ENCODE measurements around the gene PYDC2.

PYDC2 gene

DNA sequence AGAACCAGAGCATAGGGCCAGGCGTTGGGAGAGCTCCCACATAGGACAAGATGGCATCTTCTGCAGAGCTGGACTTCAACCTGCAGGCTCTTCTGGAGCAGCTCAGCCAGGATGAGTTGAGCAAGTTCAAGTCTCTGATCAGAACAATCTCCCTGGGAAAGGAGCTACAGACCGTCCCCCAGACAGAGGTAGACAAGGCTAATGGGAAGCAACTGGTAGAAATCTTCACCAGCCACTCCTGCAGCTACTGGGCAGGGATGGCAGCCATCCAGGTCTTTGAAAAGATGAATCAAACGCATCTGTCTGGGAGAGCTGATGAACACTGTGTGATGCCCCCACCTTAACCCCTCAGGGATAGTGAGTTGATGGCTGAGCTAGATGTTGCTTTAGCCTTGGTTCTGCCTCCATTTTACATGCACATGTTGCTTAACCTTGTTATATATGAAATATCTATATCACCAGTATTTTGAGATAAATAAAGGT is at the start of gene PYDC2:
PYDC2 (plus strand) TSS at position 51 of the 483 bp plus-strand sequence; CDS start at position 51, 0 bp downstream.
- in situ Hi-C loops (cut with MboI; ENCODE audit: low sequenced_read_pairs): no loop called here

DNA sequence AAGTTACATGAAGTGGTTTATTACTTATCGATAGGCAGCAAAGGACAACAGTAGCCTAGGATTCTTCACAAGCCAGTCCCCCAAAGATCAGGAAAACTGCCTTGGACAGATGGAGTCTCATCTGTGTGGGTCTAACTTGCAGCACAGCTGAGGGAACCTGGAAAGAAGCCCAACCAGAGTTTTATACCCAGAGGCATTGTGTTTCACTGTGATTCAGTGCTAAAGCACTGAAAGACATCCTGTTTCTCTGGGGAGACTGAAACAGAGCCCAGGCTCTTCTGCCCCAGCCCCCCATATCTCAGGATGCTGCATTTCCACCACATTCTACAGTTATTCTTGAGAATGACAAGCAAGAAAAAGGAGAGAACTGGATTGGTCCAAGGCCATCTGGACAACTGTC is 48.2 kb upstream of the PYDC2 start:
- in situ Hi-C loops (cut with MboI; ENCODE audit: low sequenced_read_pairs): no loop called here

GRCh38 chr3:191414286-191414685 is 46.7 kb upstream of the PYDC2 start:
- in situ Hi-C loops (cut with MboI; ENCODE audit: low sequenced_read_pairs): no loop called here

- in situ Hi-C loops (cut with MboI; ENCODE audit: low sequenced_read_pairs): no loop called here
These were observed 46.2 kb upstream of the PYDC2 start for GRCh38 chr3:191414732-191415131.

DNA sequence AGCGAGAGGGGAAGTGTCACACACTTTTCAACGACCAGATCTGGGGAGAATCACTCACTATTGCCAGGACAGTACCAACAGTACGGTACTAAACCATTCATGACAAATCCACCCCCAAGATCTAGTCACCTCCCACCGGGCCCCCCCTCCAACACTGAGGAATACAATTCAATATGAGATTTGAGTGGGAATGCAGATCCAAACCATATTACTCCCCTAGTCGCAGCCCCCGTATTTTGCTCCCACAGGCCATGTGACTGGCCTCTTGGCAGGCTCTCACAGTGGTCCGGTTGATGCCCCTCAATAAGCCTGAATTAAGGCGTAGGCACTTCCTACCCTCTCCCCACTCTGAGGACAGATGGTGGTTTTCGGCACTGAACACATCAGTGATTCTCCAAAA is 45.4 kb upstream of the PYDC2 start:
- in situ Hi-C loops (cut with MboI; ENCODE audit: low sequenced_read_pairs): no loop called here

- in situ Hi-C loops (cut with MboI; ENCODE audit: low sequenced_read_pairs): no loop called here
These were observed 43.6 kb upstream of the PYDC2 start for GRCh38 chr3:191417457-191417729.

DNA sequence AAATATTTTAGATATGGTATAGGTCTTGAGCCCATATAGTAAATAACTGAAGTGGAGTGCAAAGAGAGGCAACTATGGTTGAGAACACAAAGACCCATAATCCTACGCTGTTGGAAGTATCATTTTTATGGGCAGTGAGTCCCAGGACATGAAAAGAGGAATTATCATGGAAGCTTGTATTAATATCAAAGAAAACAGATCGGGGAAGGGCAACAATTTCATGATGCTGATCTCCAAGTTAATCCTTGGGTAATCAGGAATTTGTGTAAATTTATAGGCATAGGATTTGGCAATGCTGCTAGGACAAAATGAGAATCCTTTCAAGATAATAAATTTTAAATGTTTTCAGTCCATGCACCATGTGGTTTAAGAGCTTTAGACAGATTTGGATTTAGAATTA is 40.2 kb upstream of the PYDC2 start:
- in situ Hi-C loops (cut with MboI; ENCODE audit: low sequenced_read_pairs): no loop called here

DNA sequence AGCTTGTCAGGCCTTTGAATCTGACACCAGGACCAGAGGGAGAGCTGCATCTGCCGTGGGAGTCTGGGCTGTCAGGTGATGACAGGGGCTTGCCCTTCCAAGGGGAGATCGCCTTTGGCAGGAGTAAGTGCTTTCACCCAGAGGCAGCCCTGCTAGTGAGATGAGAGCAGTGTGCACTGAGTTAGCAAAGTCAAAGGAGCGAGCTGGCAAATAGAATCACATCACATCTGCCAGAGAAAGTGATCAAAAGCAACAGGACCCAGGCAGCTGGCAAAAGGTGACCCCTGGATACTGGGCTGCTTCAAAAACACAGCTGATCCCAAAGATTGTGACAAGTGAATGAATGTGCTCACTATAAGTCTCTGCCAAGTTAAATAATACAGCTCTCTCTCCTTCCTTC is 36.1 kb upstream of the PYDC2 start:
- in situ Hi-C loops (cut with MboI; ENCODE audit: low sequenced_read_pairs): no loop called here

DNA sequence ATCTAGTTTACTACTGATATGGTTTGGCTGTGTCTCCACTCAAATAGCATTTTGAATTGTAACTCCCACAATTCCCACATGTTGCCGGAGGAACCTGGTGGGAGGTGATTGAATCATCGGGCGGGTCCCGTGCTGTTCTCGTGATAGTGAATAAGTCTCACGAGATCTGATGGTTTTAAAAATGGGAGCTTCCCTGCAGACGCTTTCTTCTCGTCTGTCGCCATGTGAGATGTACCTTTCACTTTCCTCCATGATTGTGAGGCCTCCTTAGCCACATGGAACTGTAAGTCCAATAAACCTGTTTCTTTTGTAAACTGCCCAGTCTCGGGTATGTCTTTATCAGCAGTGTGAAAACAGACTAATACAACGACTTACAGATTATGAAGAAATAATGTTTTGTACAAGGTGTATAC is 35.6 kb upstream of the PYDC2 start:
- in situ Hi-C loops (cut with MboI; ENCODE audit: low sequenced_read_pairs): no loop called here

GRCh38 chr3:191426311-191426710 is 34.7 kb upstream of the PYDC2 start:
- in situ Hi-C loops (cut with MboI; ENCODE audit: low sequenced_read_pairs): no loop called here

DNA sequence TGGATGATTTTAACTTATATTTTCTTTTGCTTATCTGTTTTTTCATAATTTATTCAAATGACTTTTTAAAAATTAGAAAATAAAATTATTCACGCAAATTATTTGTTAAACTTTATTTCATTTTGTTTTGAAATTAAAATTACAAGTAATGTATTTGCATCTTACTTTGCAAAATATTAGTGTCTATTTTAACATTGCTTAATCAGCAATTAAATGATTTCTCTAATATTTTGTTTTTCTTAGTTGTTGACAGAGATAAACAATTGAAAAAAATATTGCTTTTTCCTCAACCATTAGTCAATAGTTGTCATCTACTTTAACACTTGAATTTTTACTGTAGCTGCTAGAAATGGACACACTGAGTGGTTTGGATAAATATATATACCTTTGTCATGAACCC is 32.8 kb upstream of the PYDC2 start:
- in situ Hi-C loops (cut with MboI; ENCODE audit: low sequenced_read_pairs): no loop called here

- in situ Hi-C loops (cut with MboI; ENCODE audit: low sequenced_read_pairs): no loop called here
These were observed 30.9 kb upstream of the PYDC2 start for GRCh38 chr3:191430103-191430502.

GRCh38 chr3:191431160-191431822 is 29.7 kb upstream of the PYDC2 start:
- in situ Hi-C loops (cut with MboI; ENCODE audit: low sequenced_read_pairs): no loop called here

DNA sequence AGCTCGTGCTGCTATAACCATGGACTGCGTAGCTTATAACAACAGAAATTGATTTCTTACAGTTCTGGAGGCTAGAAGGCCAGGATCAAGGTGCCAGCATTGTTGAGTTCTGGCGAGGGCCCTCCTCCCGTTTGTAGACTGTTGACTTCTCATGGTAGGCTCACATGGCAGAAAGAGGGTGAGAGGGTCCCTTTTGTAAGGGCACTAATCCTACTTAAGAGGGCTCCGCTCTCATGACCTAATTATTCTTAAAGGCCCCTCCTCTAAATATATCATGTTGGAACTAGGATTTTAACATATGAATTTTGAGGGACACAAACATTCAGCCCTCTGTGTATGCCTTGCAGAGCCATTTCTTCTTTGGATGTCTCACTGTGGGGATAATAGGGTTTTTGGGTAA is 28.8 kb upstream of the PYDC2 start:
- in situ Hi-C loops (cut with MboI; ENCODE audit: low sequenced_read_pairs): no loop called here

GRCh38 chr3:191434024-191434423 is 26.9 kb upstream of the PYDC2 start:
- in situ Hi-C loops (cut with MboI; ENCODE audit: low sequenced_read_pairs): no loop called here

DNA sequence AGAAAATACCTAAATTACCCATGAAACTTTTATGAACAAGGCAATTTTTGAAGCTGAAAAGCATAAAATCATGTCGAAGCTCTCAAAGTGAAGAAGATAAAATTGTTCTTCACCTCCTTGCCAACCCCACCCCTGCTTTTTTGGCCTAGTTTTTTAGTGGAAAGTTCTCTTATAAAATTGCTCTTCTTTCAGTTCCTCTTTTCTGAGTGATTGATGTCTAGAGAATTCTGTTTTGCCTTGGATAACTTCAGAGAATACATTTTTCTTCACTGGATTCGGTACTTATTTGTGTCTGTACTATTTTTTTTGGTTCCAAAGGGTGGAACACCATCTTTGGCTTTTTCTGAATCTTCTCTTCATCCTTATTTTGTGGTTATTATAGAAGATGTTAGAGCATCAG is 25.0 kb upstream of the PYDC2 start:
- in situ Hi-C loops (cut with MboI; ENCODE audit: low sequenced_read_pairs): no loop called here

DNA sequence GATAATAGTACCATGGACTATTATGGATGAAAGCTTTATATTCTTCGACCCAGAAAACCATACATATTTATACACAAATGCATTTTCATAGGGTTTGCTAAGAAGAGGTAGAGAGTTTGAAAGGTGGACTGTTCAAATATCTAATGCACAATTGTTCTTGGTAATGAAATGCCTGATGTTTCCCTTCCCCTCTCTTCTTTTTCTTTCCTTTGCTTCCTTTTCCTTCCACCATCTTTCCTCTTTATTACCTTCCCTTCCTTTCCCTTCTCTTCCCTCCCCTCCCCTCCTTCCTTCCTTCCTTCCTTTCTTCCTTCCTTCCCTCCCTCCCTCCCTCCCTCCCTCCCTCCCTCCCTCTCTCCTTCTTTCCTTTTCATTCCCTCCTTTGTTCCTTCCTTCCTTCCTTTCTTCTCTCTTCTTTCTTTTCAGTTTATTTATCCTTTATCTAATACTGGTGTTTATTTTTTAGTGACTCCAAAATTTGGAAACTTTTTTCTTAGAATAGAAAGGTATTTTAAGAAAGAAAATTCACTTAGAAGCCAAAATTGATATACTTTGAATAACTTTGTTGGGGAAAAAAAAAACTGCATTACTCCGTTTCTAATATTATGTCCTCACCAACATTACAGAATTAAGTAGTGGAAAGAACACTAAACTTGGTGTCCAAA is 22.7 kb upstream of the PYDC2 start:
- in situ Hi-C loops (cut with MboI; ENCODE audit: low sequenced_read_pairs): no loop called here

DNA sequence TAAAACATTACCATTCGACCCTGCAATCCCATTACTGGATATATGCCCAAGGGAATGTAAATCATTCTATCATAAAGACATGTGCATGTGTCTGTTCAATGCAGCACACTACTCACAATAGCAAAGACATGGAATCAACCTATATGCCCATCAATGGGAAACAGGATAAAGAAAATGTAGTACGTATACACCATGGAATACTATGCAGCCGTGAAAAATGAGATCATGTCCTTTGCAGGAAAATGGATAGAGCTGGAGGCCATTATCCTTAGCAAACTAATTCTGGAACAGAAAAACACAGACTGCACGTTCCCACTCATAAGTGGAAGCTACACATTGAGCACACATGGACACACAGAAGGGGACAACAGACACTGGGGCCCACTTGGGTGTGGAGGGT is 20.4 kb upstream of the PYDC2 start:
- in situ Hi-C loops (cut with MboI; ENCODE audit: low sequenced_read_pairs): no loop called here

DNA sequence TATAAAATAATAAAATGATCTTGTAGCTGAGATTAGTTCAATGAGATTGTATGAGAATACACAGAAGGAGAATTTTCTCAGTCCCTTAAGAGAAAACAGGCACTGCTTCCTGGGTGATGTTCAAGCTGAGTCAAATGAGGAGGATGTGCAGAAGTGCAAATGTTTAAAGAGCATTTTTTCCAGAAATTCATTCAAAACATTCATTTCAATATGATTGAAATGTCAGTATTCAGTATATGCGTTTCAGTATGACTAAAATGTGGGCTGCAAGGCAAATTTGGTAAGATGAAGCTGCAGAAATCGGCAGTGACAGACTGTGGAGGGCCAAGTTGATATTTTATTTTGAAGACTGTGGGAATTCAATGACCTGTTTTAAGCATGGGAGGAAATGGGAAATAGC is 19.3 kb upstream of the PYDC2 start:
- in situ Hi-C loops (cut with MboI; ENCODE audit: low sequenced_read_pairs): no loop called here

GRCh38 chr3:191444569-191444968 is 16.4 kb upstream of the PYDC2 start:
- in situ Hi-C loops (cut with MboI; ENCODE audit: low sequenced_read_pairs): no loop called here

DNA sequence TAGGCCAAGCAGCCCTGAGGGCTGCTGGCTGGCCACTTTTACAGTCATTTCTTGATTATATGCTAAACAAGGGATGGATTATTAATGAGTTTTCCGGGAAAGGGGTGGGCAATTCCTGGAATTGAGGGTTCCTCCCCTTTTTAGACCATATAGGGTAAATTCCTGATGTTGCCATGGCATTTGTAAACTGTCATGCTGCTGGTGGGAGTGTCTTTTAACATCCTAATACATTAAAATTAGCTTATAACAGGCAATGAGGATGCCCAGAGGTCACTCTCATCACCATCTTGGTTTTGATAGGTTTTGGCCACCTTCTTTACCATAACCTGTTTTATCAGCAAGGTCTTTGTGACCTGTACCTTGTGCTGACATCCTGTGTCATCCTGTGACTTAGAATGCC is 11.7 kb upstream of the PYDC2 start:
- in situ Hi-C loops (cut with MboI; ENCODE audit: low sequenced_read_pairs): no loop called here

DNA sequence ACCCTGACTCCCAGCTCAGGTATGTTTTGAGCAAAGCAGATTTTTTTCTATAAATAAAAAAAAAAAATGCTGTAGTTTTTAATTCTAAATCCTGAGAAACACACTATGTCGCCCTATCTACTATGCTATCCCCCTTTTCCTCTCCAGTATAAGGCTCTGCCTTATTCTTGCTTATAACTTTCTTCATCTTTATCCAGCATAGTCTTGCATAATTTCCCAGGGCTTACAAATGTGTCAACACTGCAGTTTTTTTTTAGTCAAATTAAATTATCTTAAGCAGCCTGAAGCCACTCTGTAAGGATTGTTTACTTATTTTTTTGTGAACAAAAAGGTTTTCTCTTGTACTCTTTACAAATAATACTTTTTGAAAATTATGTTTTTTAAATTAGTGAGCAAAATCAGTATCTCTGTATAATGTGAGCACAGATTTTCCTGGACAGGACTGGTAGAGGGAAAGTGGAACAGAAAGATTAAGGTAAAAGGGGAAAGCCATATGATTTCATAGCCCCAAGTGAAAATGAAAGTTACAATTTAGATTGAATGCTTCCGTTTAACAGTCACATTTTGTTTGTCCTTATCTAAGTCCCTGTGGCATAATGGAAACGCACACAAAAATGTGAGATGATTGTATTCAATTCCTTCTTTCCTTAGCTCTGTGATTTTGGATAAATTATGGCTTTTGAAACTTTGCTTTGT is 5.6 kb upstream of the PYDC2 start:
- in situ Hi-C loops (cut with MboI; ENCODE audit: low sequenced_read_pairs): no loop called here
